ENCODE results near the gene SUGP2. TPM values are rescaled to one million over a fixed set of nuclear protein-coding genes. Genes with fewer than 3 reads are reported as not detected.

The SUGP2 gene
- total RNA-seq, 1 experiment from 2014 or later: 95.2 TPM

- Mint-ChIP-seq H3K36me3 (ENCODE audit: insufficient read depth in 1 of 3, low read depth in 3 of 3) (peaks cover 31 to 60% (median 58%) of the 10 kb centered on the region in 3 experiments), H3K27ac (no peak overlapping the region), H3K27me3 (ENCODE audit: low read depth) (no peaks in the 10 kb centered on the region), H3K4me3 (no peak overlapping the region), H3K9me3 (peaks cover 2 to 4% of the 10 kb centered on the region in 2 experiments; a peak in 4 of 5 replicates), H3K4me1 (no peaks in the 10 kb centered on the region)
- TF ChIP-seq CTCF (conservative IDR thresholded peaks at IDR 0.05): no peak
- Histone ChIP-seq H3K4me2 (ENCODE audit: insufficient read depth, insufficient read length, low read length) (no peak overlapping the region), H3K56ac (ENCODE audit: insufficient read length, low read depth, low read length) (no peak overlapping the region), H3K79me2 (ENCODE audit: insufficient read depth, low read length) (peaks cover 8% of the 10 kb centered on the region; the same call in 1 of the 2 replicates), H4K91ac (ENCODE audit: insufficient read length, low read depth, low read length) (no peak overlapping the region), H2AFZ (ENCODE audit: low read length) (no peak overlapping the region), H3K79me1 (ENCODE audit: insufficient read depth, low read depth, low read length, poor library complexity, severe bottlenecking) (peaks cover 5% of the 10 kb centered on the region), H2BK12ac (ENCODE audit: insufficient read length, low read depth, low read length) (no peak overlapping the region), H2BK5ac (ENCODE audit: insufficient read length, low read length) (no peak overlapping the region), H2BK120ac (ENCODE audit: low read depth, low read length, poor library complexity, severe bottlenecking) (no peak overlapping the region), H3K27ac (ENCODE audit: insufficient read length, low read depth, low read length) (no peak overlapping the region), H4K8ac (replicated peaks; ENCODE audit: insufficient read length, low read depth, low read length) (no peak overlapping the region), H3K27me3 (ENCODE audit: insufficient read depth, low read length) (no peaks in the 10 kb centered on the region), H3K14ac (ENCODE audit: insufficient read depth, low read length) (no peak overlapping the region), H4K20me1 (ENCODE audit: control insufficient read depth, insufficient read depth, insufficient read length) (no peaks in the 10 kb centered on the region), H3K23ac (ENCODE audit: insufficient read length, low read depth, low read length) (no peak overlapping the region), H2BK15ac (ENCODE audit: low read depth, low read length) (no peak overlapping the region), H3T11ph (ENCODE audit: low read length) (no peak overlapping the region), H2AK5ac (ENCODE audit: insufficient read length, low read length) (no peak overlapping the region), H2BK20ac (ENCODE audit: low read depth, low read length, poor library complexity, severe bottlenecking) (no peak overlapping the region), H3K4ac (ENCODE audit: low read depth, low read length) (no peak overlapping the region), H3K9ac (ENCODE audit: extremely low read depth, insufficient read length, low read length) (no peak overlapping the region), H3K4me1 (ENCODE audit: insufficient read depth, low read length) (no peaks in the 10 kb centered on the region), H4K5ac (ENCODE audit: insufficient read length, low read depth, low read length) (no peak overlapping the region), H3K23me2 (ENCODE audit: insufficient read length, low read depth, low read length, poor library complexity, severe bottlenecking) (no peaks in the 10 kb centered on the region), H3K18ac (ENCODE audit: insufficient read length, low read depth, low read length) (no peak overlapping the region), H3K9me3 (ENCODE audit: control insufficient read depth, low read depth, low read length) (peaks cover 4% of the 10 kb centered on the region)
- no peak for DNase-seq
- WGBS (ENCODE audit: extremely low coverage, insufficient read length, low lambda C conversion rate): no CpG with 5 or more reads among the region's 13 CpGs
Measured at GRCh38 chr19:19042732-19043280, 9.5 kb upstream of the SUGP2 start.
